Sciatic nerve (tissue), 2 donors: ENCODE results near the gene PRR23A. TPM values are rescaled to one million over a fixed set of nuclear protein-coding genes. Genes with fewer than 3 reads are reported as not detected.
"Not testable (repeated sequence)": the region's sequence is repeated elsewhere in the genome, so short reads cannot be mapped to it uniquely, and the experiment has no call there.

Experiments
- ATAC-seq: fragments of 200-7000 bp; cut with Tn5 transposase; one replicate; pipeline ENCODE4 v1.9.1; 2020; ENCODE audit warnings: mild to moderate bottlenecking, moderate library complexity
- DNase-seq: peaks from one replicate; pipeline ENCODE4 v3.0.0-alpha.2; 2020; ENCODE audit warnings: low spot score
- intact Hi-C: fragments of 100-400 bp; cut with DNase I; formaldehyde crosslinking; loops from one replicate; pipeline ENCODE4 v1.14.2; 2022
- total RNA-seq: library from RNA; stranded (reverse); fragmentation: NEBNext Ultra II Directional; extraction: Animal tissue kit (Norgen Biotek cat#: 25700); gene quantifications from one replicate; pipeline ENCODE4 v1.2.1, GENCODE V29; 2021
- donor health status: DM: no; HTN: no; CAD: no.
- donor health status: DM: no; HTN: no; CAD: no.

The PRR23A gene
- not detected for total RNA-seq

GRCh38 chr3:139006051-139006716, at the start of gene PRR23A:
TSS of gene PRR23A (minus strand) at chr3:139006268. CDS start at chr3:139006268, 0 bp downstream.
- DNase-seq = no peak
- intact Hi-C loops = no loop called here
- no peak for ATAC-seq

- intact Hi-C loops = no loop called here
- ATAC-seq (no peak), DNase-seq (no peak)
Observed at GRCh38 chr3:139052802-139053600, 46.9 kb upstream of the PRR23A start.

- DNase-seq (no peak), ATAC-seq (no peak)
- intact Hi-C loops = no loop called here
Observed at GRCh38 chr3:139044366-139045210, 38.5 kb upstream of the PRR23A start, which contains the start of gene PRR23C. TSS of gene PRR23C (minus strand) at chr3:139044892. CDS start at chr3:139044620, 272 bp downstream.

GRCh38 chr3:139043554-139044365, 37.7 kb upstream of the PRR23A start:
- ATAC-seq (no peak), DNase-seq (no peak)
- intact Hi-C loops = no loop called here

- no peak for ATAC-seq
- DNase-seq = no peak
- intact Hi-C loops = no loop called here
Observed at GRCh38 chr3:139037478-139037877, 31.4 kb upstream of the PRR23A start.

- ATAC-seq = no peak
- intact Hi-C loops = no loop called here
- no peak for DNase-seq
Observed at GRCh38 chr3:139032326-139033002, 26.4 kb upstream of the PRR23A start.

GRCh38 chr3:139030576-139030975, 24.5 kb upstream of the PRR23A start:
- DNase-seq, ATAC-seq, intact Hi-C loops: not testable (repeated sequence)

- DNase-seq = no peak
- ATAC-seq = no peak
- intact Hi-C loops = no loop called here
Observed at GRCh38 chr3:139024968-139025367, 18.9 kb upstream of the PRR23A start.

- intact Hi-C loops = no loop called here
- DNase-seq (no peak), ATAC-seq (no peak)
Observed at GRCh38 chr3:139020868-139021234, 14.8 kb upstream of the PRR23A start, which contains the start of gene PRR23B. TSS of gene PRR23B (minus strand) at chr3:139020926. CDS start at chr3:139020661, 265 bp downstream.

GRCh38 chr3:139020036-139020867, 14.2 kb upstream of the PRR23A start:
- ATAC-seq = no peak
- DNase-seq = no peak

GRCh38 chr3:139016430-139017048, 10.5 kb upstream of the PRR23A start:
- intact Hi-C loops = no loop called here
- DNase-seq = no peak
- ATAC-seq = no peak

More at GRCh38 chr3:139020036-139020867, 14.2 kb upstream of the PRR23A start:
- intact Hi-C loops = no loop called here

GRCh38 chr3:139005356-139005993, 593 bp downstream of the PRR23A start:
- ATAC-seq (no peak), DNase-seq (no peak)
- intact Hi-C loops = no loop called here

- DNase-seq (no peak), ATAC-seq (no peak)
- intact Hi-C loops = no loop called here
Observed at GRCh38 chr3:138995706-138996105, 10.4 kb downstream of the PRR23A start.

- intact Hi-C loops = no loop called here
- no peak for DNase-seq
Observed at GRCh38 chr3:138987181-138987580, 18.9 kb downstream of the PRR23A start.

GRCh38 chr3:138985932-138986331, 20.1 kb downstream of the PRR23A start:
- DNase-seq (no peak), ATAC-seq (no peak)
- intact Hi-C loops = no loop called here

More at GRCh38 chr3:138987181-138987580, 18.9 kb downstream of the PRR23A start:
- no peak for ATAC-seq

GRCh38 chr3:138984816-138985215, 21.3 kb downstream of the PRR23A start:
- intact Hi-C loops = no loop called here

More at GRCh38 chr3:138984816-138985215, 21.3 kb downstream of the PRR23A start:
- DNase-seq = no peak
- ATAC-seq = no peak
